Fibroblast of upper back skin (primary cell): Measurements from ENCODE around the gene ITGB4.

ENCODE experiments used
- DNase-seq: peaks from one replicate; pipeline ENCODE4 v3.0.0-alpha.2; 2013

ITGB4 gene

GRCh38 chr17:75733471-75733870 lies 12.2 kb downstream of the ITGB4 start:
- DNase-seq = no peak

GRCh38 chr17:75734674-75735294 lies 13.5 kb downstream of the ITGB4 start:
- DNase-seq = no peak

GRCh38 chr17:75736173-75736835 lies 15.0 kb downstream of the ITGB4 start:
- no peak for DNase-seq

DNA sequence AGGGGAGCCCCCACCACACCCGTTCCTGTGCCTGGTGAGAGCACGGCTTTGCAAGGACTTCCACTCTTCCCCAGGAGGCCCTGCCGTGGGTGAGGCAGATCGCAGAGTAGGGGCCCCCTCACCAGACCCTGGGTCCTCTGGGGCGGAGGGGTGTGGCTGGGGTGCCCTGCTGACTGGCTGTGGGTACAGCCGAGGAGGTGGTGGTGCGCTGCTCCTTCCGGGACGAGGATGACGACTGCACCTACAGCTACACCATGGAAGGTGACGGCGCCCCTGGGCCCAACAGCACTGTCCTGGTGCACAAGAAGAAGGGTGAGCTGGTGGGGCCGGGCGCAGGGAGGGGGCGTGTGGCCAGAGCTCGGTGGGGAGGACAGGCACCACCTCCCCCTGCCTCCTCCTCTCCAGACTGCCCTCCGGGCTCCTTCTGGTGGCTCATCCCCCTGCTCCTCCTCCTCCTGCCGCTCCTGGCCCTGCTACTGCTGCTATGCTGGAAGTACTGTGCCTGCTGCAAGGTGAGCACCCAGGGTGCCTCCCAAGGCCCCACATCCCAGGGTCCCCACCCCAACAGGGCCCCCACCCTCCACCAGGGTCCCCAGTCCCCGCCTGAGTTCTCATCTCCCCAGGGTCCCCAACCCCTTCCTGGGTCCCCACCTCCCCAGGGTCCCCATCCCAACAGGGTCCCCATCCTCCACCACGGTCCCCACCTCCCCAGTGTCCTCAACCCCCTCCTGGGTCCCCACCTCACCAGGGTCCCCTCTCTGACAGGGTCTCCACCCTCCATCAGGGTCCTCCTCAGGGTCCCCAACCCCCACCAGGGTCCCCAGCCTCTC lies 16.1 kb downstream of the ITGB4 start:
- DNase-seq = no peak

DNA sequence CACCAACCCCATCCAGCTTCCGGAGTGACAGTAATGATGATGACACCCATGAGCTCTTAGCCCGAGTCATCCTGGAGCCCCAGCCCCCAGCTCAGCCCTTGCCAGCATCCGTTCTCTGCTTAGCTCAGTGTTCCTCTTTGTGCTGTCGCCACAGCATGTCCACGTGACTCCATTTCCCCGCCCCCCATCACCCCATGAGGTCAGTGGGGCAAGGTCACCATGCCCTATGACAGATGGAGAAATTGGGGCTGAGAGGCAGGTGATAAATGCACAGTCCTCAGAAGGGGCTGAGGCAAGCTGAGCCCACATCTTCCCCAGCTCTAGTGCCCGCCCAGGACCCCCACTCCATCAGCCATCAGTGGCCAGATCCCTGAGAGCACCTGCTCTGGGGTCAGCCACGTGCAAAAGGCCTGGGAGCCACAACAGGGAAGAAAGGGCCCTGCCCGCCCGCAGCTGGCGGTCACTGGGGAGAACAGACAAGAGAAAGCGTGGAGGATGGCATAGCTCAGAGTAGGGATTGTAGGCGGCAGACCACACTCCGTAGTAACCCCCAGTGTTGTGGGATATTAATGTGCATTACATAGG lies 17.1 kb downstream of the ITGB4 start:
- DNase-seq = peak; percentile 35

DNA sequence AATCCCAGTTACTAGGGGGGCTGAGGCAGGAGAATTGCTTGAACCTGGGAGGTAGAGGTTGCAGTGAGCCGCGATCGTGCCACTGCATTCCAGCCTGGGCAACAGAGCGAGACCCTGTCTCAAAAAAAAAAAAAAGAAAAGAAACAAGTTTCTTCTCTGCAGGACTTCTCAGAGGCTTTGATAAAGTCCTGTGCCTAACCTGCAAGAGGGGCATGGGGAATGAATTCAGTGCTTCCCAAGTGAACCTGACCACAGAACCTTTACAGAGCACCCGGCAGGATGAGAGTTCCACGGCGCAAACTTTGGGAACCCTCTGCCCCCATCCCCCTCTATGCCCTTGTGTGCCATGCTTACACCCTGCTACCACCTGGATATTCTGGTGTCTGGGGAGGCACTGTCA lies 17.9 kb downstream of the ITGB4 start:
- DNase-seq = no peak

- no peak for DNase-seq
These were observed 18.5 kb downstream of the ITGB4 start for GRCh38 chr17:75739801-75740200.

- no peak for DNase-seq
These were observed 19.0 kb downstream of the ITGB4 start for GRCh38 chr17:75740215-75740614.

DNA sequence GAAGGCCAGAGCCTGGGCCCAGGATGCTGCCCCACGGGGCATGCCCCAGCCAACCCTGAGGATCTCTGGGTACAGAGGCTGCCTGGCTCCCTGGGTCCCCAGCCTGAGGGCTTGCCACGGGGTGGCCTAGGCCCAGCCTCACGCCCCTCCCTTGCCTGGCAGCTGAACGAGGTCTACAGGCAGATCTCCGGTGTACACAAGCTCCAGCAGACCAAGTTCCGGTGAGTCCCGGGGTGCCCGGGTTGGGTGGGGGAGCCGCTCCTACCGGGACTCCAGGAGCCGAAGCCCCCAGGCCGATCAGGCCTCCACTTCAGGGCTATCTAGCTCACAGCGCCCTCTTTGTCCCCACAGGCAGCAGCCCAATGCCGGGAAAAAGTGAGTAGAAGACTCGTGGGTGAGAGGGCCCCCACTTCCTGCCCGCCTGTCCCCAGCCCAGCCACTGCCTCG lies 19.4 kb downstream of the ITGB4 start:
- DNase-seq = no peak

DNA sequence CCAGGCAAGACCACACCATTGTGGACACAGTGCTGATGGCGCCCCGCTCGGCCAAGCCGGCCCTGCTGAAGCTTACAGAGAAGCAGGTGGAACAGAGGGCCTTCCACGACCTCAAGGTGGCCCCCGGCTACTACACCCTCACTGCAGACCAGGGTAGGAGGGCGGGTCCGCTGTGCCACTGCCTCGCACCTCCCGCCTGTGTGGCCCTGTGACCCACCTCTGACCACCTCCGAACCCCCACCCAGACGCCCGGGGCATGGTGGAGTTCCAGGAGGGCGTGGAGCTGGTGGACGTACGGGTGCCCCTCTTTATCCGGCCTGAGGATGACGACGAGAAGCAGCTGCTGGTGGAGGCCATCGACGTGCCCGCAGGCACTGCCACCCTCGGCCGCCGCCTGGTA lies 21.1 kb downstream of the ITGB4 start:
- no peak for DNase-seq

DNA sequence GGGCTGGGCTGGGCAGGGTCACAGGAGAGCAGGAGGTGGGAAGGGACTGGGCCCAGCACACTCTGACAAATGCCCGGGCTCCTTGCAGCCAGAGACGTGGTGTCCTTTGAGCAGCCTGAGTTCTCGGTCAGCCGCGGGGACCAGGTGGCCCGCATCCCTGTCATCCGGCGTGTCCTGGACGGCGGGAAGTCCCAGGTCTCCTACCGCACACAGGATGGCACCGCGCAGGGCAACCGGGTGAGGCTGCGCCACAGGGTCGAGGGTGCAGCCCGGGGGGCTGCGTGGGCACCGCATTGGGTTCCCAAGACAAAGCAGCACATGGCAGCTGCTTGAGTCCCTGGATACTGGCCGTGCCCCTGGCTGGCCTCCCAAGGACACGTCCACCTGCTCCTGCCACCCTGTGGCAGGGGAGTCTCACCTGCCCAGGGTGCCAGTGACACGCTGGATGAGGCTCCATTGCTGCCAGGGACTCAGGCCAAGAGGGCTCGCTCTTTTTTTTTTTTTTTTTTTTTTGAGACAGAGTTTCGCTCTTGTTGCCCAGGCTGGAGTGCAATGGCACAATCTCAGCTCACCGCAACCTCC lies 22.5 kb downstream of the ITGB4 start:
- no peak for DNase-seq

- no peak for DNase-seq
These were observed 27.4 kb downstream of the ITGB4 start for GRCh38 chr17:75748706-75749105.

DNA sequence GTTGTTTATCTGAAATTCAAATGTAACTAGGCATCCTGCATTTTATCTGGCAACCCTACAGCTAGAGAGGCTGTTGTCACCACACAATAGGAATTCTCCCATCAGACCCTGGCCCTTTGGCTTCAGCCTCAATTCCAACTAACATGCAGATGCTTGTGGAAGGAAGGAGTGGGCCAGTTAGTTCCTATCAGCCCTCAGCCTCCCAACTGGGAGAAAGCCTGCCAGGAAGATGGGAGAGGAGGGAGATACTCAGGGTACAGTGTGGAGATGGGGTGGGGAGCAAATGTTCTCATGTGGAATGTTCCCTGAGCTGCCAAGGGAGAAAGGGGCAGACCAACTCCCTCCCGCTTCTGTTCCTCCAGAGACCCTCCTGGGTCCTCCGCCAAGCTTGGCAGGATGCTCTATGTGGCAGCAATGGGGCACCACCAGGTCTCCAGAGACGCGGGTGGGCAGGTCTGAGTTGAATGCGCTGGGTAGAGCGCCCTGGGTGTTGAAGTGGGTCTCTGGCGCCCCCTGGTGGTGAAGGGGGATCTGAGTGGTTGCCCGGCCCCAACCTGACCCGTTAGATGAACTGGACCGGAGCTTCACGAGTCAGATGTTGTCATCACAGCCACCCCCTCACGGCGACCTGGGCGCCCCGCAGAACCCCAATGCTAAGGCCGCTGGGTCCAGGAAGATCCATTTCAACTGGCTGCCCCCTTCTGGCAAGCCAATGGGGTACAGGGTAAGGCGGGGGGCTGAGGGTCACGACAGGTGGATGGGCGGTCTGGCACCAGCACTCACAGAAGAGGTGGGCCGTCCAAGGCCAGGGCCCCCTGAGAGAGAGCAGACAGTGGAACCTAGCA lies 28.5 kb downstream of the ITGB4 start:
- DNase-seq = peak; percentile 62

- no peak for DNase-seq
These were observed 29.6 kb downstream of the ITGB4 start for GRCh38 chr17:75750661-75751423.

- no peak for DNase-seq
These were observed 30.6 kb downstream of the ITGB4 start for GRCh38 chr17:75751676-75752404.

GRCh38 chr17:75752405-75752709 lies 31.1 kb downstream of the ITGB4 start:
- DNase-seq = no peak

DNA sequence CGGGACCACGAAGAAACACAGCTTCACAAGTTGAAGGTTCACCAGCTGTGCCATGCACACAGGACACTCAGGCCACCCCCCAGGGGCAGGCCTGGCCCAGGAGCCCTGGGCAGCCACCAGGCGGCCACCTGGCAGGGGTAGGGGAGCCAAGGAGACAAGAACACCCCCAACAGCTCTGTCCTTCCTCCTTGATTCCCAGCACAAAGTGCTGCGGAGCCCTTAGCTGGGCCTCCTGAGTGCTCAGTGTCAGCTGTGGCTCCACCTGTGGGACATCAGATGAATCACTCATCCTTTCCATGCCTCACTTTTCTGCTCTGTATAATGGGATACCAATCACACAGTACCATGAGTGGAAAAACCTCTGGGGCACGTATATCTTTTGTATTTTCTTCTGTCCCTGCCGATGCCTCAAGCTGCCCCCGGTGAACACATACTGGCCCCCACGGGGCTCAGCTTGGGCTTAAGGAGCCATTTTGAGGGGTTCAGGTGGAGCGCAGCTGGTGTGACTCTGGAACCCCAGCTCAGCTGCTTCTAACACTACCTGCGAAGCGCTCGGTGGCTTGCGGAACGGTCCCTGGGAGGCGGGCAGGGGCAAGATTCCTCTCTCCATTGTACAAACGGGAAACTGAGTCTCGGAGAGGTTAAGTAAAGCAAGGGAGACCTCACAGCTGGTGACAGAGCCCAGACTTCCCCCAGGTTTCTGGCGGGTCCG lies 31.7 kb downstream of the ITGB4 start:
- DNase-seq = no peak

GRCh38 chr17:75753514-75754377 lies 32.5 kb downstream of the ITGB4 start:
- DNase-seq = peak; percentile 72
